HG02981 (cell line): ENCODE results near the gene KRTAP10-2.
"Not testable (repeated sequence)": the region's sequence is repeated elsewhere in the genome, so short reads cannot be mapped to it uniquely, and the experiment has no call there.

Experiments
- ATAC-seq: cut with Tn5 transposase; IDR thresholded peaks from one replicate; pipeline ENCODE4 v1.9.1; 2021; ENCODE audit warnings: mild to moderate bottlenecking, moderate library complexity; ENCODE audit not compliant: unreplicated experiment

Gene KRTAP10-2

DNA sequence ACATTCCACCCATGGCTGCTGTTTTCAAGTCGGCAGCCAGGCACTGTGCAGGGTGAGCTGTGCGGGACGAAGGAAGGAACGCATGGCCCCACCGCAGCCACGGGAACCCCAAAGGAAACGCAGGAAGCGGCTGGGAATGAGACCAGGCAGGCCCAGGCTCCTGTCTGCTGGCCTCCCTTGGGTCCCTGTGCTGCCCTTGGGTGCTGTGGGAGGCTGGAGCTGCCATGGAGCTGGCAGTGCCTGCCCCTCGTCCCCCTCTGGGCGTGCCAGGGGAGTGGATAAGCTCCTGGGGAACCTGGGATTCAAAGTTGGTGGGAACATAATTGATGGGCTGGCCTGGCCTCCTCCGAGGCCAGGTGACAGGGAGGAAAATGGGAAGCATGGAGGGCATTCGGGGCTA lies 17.0 kb upstream of the KRTAP10-2 start:
- ATAC-seq: no peak

GRCh38 chr21:44567481-44568171 lies 16.3 kb upstream of the KRTAP10-2 start:
- no peak for ATAC-seq

DNA sequence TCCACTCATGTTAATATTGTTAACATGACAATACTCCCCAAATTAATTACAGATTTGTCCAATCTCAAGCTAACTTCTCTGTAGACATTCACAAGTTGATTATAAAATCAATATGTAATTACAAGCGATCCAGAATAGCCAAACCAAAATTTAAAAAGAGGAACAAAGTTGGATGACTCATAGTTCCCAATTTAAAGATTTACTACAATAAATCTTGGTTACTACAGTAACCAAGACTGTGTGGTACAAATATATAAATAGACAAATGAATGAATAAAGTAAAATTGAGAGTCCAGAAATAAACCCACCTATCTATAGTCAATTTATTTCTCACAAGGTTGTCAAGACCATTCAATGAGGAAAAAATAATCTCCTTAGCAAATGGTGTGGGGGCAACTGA lies 15.1 kb upstream of the KRTAP10-2 start:
- no peak for ATAC-seq

DNA sequence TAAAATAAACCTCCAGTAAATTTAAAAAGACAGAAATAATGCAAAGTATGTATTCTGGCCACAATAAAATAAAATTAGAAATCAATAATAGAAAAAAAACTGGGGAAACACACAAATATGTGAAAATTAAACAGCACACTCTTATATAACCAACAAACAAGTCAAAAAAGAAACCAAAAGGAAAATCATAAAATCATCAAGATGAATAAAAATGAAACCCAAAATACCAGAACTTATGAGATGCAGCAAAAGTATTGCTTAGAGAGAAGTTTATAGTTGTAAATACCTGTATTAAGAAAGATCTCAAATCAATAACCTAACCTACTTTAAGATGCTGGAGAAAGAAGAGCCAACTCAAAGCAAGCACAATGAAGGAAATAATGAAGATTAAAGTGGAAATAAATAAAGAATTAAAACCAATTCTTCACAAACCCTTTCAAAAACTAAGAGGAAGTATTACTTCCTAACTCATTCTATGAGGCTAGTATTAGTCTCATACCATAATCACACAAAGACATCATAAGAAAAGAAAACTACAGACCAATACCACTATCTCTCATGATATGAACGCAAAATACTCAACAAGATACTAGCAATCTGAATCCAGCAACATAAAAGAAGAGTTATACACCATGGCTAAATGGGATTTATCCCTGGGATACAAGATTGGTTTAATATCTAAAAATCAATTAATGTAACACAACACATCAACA lies 13.7 kb upstream of the KRTAP10-2 start:
- ATAC-seq: no peak

DNA sequence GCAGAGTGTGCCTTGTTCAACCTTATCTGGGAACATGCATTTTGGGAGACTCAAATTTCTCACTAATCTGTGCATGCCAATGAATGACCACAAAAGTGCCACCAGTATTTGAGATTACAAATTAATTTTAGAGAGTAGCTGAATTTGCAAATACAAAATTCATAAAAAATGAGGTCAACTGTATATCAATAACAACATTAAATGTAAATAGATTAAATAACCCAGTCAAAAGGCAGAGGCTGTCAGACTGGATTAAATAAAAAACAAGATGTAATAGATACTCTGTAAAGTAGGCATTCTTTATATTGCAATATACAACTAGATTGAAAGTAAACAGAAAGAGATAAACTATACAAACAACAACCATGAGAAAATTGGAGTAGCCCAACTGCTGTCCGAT lies 12.8 kb upstream of the KRTAP10-2 start:
- no peak for ATAC-seq

DNA sequence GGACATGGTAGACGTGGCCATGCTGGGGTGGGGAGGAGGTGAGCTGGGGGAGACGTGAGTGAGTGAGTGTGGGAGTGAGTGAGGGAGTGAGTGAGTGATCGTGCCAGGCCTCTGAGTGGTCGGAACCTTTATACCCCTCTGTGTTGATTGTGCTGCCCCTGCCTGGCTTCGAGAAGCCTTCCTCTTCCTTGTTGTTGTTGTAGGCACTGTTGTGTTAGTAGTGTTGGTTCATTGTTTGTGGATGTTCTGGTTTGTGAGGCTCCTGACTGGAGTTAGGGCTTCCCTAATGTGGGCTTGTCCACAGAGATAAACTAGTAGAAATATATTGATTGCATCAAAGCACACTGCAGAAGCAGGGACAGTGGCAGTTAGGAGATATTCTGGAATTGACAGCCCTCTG lies 7.4 kb upstream of the KRTAP10-2 start, which contains the start of gene KRTAP10-3:
Gene KRTAP10-3 (minus strand): TSS at position 101 of the 400 bp plus-strand sequence. CDS start 80 bp downstream, at position 21.
- no peak for ATAC-seq

GRCh38 chr21:44558329-44558675 lies 7.0 kb upstream of the KRTAP10-2 start:
- not testable (repeated sequence) for ATAC-seq

DNA sequence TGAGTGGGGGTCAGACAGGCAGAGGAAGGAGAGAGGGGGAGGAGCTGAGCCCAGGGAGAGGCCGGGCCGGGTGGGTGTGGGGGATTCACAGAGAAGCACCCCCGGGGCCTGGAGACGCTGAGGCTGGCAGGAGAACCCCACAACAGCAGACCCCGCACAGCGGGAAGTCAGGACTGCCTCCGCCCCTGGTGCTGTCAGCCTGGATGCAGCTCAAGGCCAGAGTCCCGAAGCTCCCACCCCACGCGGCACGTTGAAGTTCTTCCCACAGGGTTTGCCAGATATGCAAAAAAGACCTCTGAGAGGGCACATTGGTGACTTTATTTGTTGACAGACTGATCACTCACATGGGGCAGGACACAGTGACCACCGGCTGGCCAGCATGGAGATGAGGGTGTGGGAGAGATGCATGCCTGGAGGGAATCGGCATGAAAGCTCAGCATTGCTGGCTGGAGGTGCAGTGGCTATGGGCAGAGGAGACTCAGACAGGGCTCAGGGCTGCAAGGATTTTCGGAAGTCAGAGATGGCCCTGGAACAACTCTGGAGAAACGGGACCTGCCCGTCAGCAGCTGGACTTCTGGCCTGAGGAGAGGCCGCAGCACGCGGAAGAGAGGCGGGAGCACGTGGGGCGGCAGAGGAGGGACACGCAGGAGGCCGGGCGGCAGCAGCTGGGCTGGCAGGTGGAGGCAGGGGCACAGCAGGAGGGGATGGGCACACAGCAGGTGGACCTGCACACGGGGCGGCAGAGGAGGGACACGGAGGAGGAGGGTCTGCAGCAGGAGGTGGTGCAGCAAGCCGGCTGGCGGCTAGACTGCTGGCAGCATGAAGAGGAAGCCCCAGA lies 6.4 kb upstream of the KRTAP10-2 start:
- ATAC-seq: no peak

DNA sequence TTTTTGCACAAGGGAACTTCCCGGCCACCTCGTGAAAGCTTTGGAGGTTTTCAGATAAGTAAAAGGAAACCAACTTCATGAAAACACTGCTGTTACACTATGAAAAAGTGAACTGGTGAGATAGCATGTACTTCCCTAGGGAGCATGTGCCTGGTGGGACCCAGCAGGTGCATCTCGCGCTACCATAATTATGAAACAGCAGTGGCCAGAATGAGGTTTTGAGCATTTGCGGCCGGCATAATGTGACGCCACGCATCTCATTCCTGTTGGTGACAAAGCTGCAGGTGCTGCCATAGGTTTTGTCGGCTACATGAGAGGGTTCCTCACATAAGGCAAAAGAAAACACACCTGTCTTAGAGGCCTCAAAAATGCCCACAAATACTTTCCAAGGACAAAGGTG lies 5.6 kb upstream of the KRTAP10-2 start:
- no peak for ATAC-seq

DNA sequence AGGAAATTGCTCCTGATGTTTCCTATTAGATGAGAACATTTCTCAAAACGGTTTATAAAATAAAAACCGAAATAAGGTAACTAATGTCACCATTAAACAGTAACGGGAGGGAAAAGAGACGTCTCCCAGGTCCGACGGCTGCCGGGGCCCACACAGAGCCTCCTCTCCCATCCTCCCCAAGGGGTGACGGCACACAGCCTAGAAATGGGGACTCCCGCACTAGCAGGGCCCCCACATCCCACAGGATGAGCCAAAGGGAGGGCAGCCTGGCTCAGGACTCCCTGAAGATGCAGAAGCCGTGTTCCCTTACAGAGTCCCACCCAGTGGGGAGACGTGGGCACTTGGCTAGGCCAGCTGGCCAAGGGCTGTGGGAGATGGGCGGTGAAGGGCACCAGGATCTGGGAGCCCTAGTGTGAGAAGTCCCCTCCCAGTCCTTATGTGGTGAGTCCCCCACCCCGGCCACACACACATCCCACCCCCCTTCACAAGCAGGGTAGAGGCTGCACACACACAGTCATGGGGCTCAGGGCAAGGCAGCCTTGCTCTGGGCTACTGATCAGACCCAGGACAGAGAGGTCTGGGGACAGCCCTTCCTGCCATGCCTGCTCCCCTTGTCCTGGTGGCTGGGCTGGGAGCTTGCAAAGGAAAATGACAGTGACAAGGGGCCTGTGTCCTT lies 4.0 kb upstream of the KRTAP10-2 start:
- ATAC-seq: no peak

GRCh38 chr21:44552681-44553080 lies 1.4 kb upstream of the KRTAP10-2 start:
- no peak for ATAC-seq

GRCh38 chr21:44552136-44552535 lies 831 bp upstream of the KRTAP10-2 start:
- ATAC-seq: no peak

DNA sequence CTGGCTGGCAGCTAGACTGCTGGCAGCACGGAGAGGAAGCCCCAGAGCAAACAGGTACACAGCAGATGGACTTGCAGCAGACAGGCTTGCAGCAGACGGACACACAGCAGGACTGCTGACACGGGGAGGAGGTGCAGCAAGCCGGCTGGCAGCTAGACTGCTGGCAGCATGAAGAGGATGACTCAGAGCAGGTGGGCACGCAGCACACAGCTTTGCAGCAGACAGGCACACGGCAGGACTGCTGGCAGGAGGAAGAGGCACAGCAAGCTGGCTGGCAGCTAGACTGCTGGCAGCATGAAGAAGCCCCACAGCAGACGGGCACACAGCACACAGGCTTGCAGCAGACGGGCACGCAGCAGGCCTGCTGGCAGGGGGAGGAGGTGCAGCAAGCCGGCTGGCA lies 498 bp downstream of the KRTAP10-2 start:
- no peak for ATAC-seq

GRCh38 chr21:44550285-44550684 lies 1.0 kb downstream of the KRTAP10-2 start:
- not testable (repeated sequence) for ATAC-seq

DNA sequence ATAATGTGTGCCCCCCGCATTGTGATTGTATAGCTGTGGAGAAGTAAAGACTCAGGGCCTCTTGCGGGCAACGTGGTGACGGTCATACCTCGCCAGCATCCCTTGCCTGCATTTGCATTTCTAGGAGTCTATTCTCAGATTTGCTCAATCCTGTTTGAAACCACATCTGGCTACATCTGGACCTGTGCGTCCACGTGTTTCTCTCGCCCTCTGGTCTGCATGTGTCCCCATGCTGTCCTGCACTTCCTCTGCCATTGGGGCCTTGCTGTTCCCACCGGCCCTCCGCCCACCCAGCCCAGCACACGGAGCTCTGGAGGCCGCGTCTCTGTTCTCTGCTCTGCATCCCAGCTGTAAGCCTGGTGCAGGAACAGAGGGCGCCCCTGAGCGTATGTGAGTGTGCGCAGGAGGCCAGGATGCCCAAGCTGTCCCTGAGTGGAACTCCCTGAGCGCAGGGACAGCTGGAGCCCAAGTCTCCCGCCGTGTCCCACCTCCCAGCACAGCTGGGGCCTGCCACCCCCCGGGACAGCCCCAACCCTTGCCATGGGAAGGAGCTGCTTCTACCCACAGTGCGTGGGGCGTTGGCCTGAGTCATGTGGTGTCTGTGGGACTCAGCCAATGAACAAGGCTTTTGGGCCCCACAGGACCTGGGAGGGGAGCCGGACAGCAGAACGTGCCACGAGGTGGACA lies 1.6 kb downstream of the KRTAP10-2 start:
- no peak for ATAC-seq

- no peak for ATAC-seq
Measured at GRCh38 chr21:44548922-44549321, 2.4 kb downstream of the KRTAP10-2 start.

GRCh38 chr21:44548381-44548780 lies 2.9 kb downstream of the KRTAP10-2 start:
- ATAC-seq: no peak

GRCh38 chr21:44547656-44548331 lies 3.5 kb downstream of the KRTAP10-2 start:
- no peak for ATAC-seq

DNA sequence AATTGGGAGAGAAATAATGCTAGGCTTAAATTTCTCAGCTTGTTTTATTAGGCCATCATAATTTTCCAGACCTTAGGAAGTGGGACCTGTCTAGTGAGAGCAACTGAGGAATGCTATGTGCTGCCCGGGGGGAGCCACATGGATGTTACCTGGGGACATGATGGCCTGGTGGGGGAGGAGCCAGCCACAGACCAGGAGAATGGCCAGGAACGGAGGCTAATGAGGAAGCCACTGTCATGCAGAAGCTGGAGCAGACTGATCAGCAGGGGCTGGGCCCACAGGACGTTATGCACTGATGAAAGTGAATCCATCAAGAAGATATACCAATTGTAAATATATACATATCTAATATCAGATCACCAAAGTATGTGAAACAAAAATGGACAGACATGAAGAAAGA lies 6.7 kb downstream of the KRTAP10-2 start:
- no peak for ATAC-seq

GRCh38 chr21:44542716-44543115 lies 8.6 kb downstream of the KRTAP10-2 start:
- ATAC-seq: no peak
